NB4 (cell line): ENCODE measurements around the gene SCRN2.

ENCODE experiments used
- DNase-seq: peaks from one replicate; pipeline ENCODE4 v3.0.0; 2010; ENCODE audit warnings: low read depth
- H3K4me3 ChIP-seq: one replicate; pipeline ENCODE4 v1.5.1; 2011; ENCODE audit warnings: mild to moderate bottlenecking, low read depth, low read length, moderate library complexity
- CTCF ChIP-seq: IDR thresholded peaks from one replicate; pipeline ENCODE4 v1.5.1; 2012; ENCODE audit warnings: low read depth, low read length
- MYC ChIP-seq: IDR thresholded peaks from 2 replicates; pipeline ENCODE4 v1.6.1; 2011; ENCODE audit warnings: low read depth, low read length
- POLR2A ChIP-seq: IDR thresholded peaks from 2 replicates; pipeline ENCODE4 v1.6.1; 2011; ENCODE audit warnings: mild to moderate bottlenecking; ENCODE audit not compliant: insufficient read length; ENCODE audit errors: extremely low read depth
- TF ChIP-seq, protein P1 (sequence below): IDR thresholded peaks from 2 replicates; pipeline ENCODE4 v1.6.1; 2011; ENCODE audit warnings: low read depth, low read length

SCRN2 gene

GRCh38 chr17:47864791-47865216, 23.7 kb upstream of the SCRN2 start:
- DNase-seq = no peak
- TF ChIP-seq POLR2A = no peak
- TF ChIP-seq MYC = no peak
- TF ChIP-seq, protein P1, sequence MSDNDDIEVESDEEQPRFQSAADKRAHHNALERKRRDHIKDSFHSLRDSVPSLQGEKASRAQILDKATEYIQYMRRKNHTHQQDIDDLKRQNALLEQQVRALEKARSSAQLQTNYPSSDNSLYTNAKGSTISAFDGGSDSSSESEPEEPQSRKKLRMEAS = no peak
- TF ChIP-seq CTCF = no peak
- H3K4me3 ChIP-seq = no peak overlapping the region

- TF ChIP-seq POLR2A = no peak
- no peak for TF ChIP-seq MYC
- TF ChIP-seq CTCF = no peak
- TF ChIP-seq, protein P1 = no peak
- no peak for DNase-seq
- H3K4me3 ChIP-seq = no peak overlapping the region
Observed at GRCh38 chr17:47862621-47863440, 21.8 kb upstream of the SCRN2 start.

DNA sequence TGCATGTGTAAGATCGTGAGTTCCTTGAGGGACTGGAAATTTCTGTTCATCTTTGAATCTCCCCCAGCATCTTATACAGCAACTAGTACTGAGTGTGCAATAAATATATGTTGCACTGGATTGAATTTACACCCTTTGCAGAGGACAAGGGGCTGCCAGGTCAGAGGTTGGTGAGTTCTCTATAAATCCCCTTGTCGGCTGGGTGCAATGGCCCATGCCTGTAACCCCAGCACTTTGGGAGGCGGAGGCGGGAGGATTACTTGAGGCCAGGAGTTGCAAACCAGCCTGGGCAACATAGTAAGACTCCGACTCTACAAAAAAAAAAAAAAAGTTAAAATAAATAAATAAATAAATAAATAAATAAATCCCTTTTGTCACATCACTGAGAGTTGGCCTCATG, 19.3 kb upstream of the SCRN2 start:
- TF ChIP-seq CTCF = no peak
- no peak for TF ChIP-seq MYC
- TF ChIP-seq POLR2A = no peak
- TF ChIP-seq, protein P1 = no peak
- no peak for DNase-seq
- H3K4me3 ChIP-seq = no peak overlapping the region

GRCh38 chr17:47857551-47858455, 16.7 kb upstream of the SCRN2 start:
- TF ChIP-seq MYC (no peak), POLR2A (no peak), CTCF (no peak)
- TF ChIP-seq, protein P1 = no peak
- no peak for DNase-seq

GRCh38 chr17:47856830-47857229, 15.8 kb upstream of the SCRN2 start:
- H3K4me3 ChIP-seq = no peak overlapping the region
- TF ChIP-seq POLR2A = no peak
- TF ChIP-seq MYC = no peak
- TF ChIP-seq, protein P1 = no peak
- no peak for TF ChIP-seq CTCF

More at GRCh38 chr17:47857551-47858455, 16.7 kb upstream of the SCRN2 start:
- no peak overlapping the region for H3K4me3 ChIP-seq

More at GRCh38 chr17:47856830-47857229, 15.8 kb upstream of the SCRN2 start:
- DNase-seq = no peak
